WTC11 (cell line): Measurements from ENCODE around the gene CDC25B. TPM values are rescaled to one million over a fixed set of nuclear protein-coding genes. Genes with fewer than 3 reads are reported as not detected.
A peak's percentile ranks its signal among the peaks of the same experiment; 100 is the strongest.

Experiments
- ATAC-seq: fragments of 200-7000 bp; cut with Tn5 transposase; 2 replicates; pipeline ENCODE4 v1.10.0; 2021; ENCODE audit warnings: mild to moderate bottlenecking, moderate library complexity
- CTCF ChIA-PET: fragments of 300-600 bp; sonication (Branson Sonifier 250); formaldehyde crosslinking; loops from one replicate; lab custom pipeline; 2021; ENCODE audit warnings: antibody characterized with exemption; lab: Charles Lee
- POLR2A ChIA-PET: fragments of 350-600 bp; sonication (Branson Sonifier 250); formaldehyde crosslinking; loops from one replicate; lab custom pipeline; 2021; ENCODE audit warnings: antibody characterized with exemption; lab: Charles Lee
- DNase-seq: peaks from one replicate; pipeline ENCODE4 v3.0.0; 2021; ENCODE audit warnings: low spot score
- H3K27ac Mint-ChIP-seq: 2 replicates; pipeline ENCODE4 v1.8.0; 2021; ENCODE audit warnings: mixed read lengths
- H3K27me3 Mint-ChIP-seq: 2 replicates; pipeline ENCODE4 v1.8.0; 2021; ENCODE audit warnings: low read depth, mild to moderate bottlenecking, moderate library complexity, mixed read lengths
- H3K36me3 Mint-ChIP-seq: 2 replicates; pipeline ENCODE4 v1.8.0; 2021; ENCODE audit warnings: mixed read lengths
- H3K4me1 Mint-ChIP-seq: 2 replicates; pipeline ENCODE4 v1.8.0; 2022; ENCODE audit warnings: mixed read lengths
- H3K4me3 Mint-ChIP-seq: 2 replicates; pipeline ENCODE4 v1.8.0; 2021; ENCODE audit warnings: mild to moderate bottlenecking, moderate library complexity, mixed read lengths
- H3K9me3 Mint-ChIP-seq: 2 replicates; pipeline ENCODE4 v1.8.0; 2021; ENCODE audit warnings: mixed read lengths
- CTCF ChIP-seq: fragments of 200-600 bp; IDR thresholded peaks from 2 replicates; pipeline ENCODE4 v1.8.0; 2022; ENCODE audit warnings: antibody characterized with exemption
- FOXP1 ChIP-seq: sonication (generic); formaldehyde crosslinking; IDR thresholded peaks from 2 replicates; pipeline ENCODE4 v1.8.0; 2022; ENCODE audit warnings: missing genetic modification reagents, mild to moderate bottlenecking, moderate library complexity, borderline replicate concordance
- FOXP4 ChIP-seq: sonication (generic); formaldehyde crosslinking; IDR thresholded peaks from 2 replicates; pipeline ENCODE4 v1.8.0; 2022; ENCODE audit warnings: mild to moderate bottlenecking, missing genetic modification reagents
- GABPB1 ChIP-seq: sonication (generic); formaldehyde crosslinking; IDR thresholded peaks from 2 replicates; pipeline ENCODE4 v1.8.1; 2023; ENCODE audit warnings: mild to moderate bottlenecking, missing genetic modification reagents
- GTF2I ChIP-seq: fragments of 250-450 bp; sonication (Bioruptor Pico); conservative IDR thresholded peaks from 2 replicates; pipeline ENCODE4 v1.4.0; 2021; ENCODE audit warnings: mild to moderate bottlenecking
- HMGA2 ChIP-seq: fragments of 250-450 bp; sonication (Bioruptor Pico); IDR thresholded peaks from 2 replicates; pipeline ENCODE4 v1.4.0; 2021; ENCODE audit warnings: mild to moderate bottlenecking, moderate library complexity
- MYBL2 ChIP-seq: sonication (generic); formaldehyde crosslinking; IDR thresholded peaks from 2 replicates; pipeline ENCODE4 v1.8.1; 2023; ENCODE audit warnings: mild to moderate bottlenecking, moderate library complexity, missing genetic modification reagents
- SMAD4 ChIP-seq: sonication (generic); formaldehyde crosslinking; IDR thresholded peaks from 2 replicates; pipeline ENCODE4 v1.8.0; 2022; ENCODE audit warnings: mild to moderate bottlenecking, missing genetic modification reagents
- TCF7 ChIP-seq: sonication (generic); formaldehyde crosslinking; IDR thresholded peaks from 2 replicates; pipeline ENCODE4 v1.8.0; 2022; ENCODE audit warnings: mild to moderate bottlenecking, low read depth, missing genetic modification reagents, moderate library complexity
- TEAD1 ChIP-seq: sonication (generic); formaldehyde crosslinking; IDR thresholded peaks from 2 replicates; pipeline ENCODE4 v1.8.0; 2022; ENCODE audit warnings: mild to moderate bottlenecking, missing genetic modification reagents
- USF2 ChIP-seq: sonication (generic); formaldehyde crosslinking; IDR thresholded peaks from 2 replicates; pipeline ENCODE4 v1.8.1; 2023; ENCODE audit warnings: mild to moderate bottlenecking, missing genetic modification reagents, moderate library complexity
- ZMAT4 ChIP-seq: fragments of 250-450 bp; sonication (Bioruptor Pico); IDR thresholded peaks from 2 replicates; pipeline ENCODE4 v1.9.0; 2021; ENCODE audit warnings: mild to moderate bottlenecking
- ZNF317 ChIP-seq: sonication (generic); formaldehyde crosslinking; IDR thresholded peaks from 2 replicates; pipeline ENCODE4 v1.8.1; 2023; ENCODE audit warnings: low read depth, mild to moderate bottlenecking, moderate library complexity, missing genetic modification reagents, borderline replicate concordance
- total RNA-seq: library from RNA; stranded (reverse); gene quantifications from 3 replicates; pipeline ENCODE4 v1.2.3, GENCODE V29; 2021
- TF ChIP-seq, protein P1 (sequence below): sonication (generic); formaldehyde crosslinking; IDR thresholded peaks from 2 replicates; pipeline ENCODE4 v1.8.1; 2022; ENCODE audit warnings: mild to moderate bottlenecking, moderate library complexity, missing genetic modification reagents
- TF ChIP-seq, protein P2 (sequence below): sonication (generic); formaldehyde crosslinking; IDR thresholded peaks from 2 replicates; pipeline ENCODE4 v1.8.1; 2023; ENCODE audit warnings: mild to moderate bottlenecking, missing genetic modification reagents, moderate library complexity
- TF ChIP-seq, protein P3 (sequence below): sonication (generic); formaldehyde crosslinking; IDR thresholded peaks from 2 replicates; pipeline ENCODE4 v1.8.1; 2023; ENCODE audit warnings: mild to moderate bottlenecking, missing genetic modification reagents

Gene CDC25B
- total RNA-seq, 1 experiment from 2014 or later, result 37.4 TPM

DNA sequence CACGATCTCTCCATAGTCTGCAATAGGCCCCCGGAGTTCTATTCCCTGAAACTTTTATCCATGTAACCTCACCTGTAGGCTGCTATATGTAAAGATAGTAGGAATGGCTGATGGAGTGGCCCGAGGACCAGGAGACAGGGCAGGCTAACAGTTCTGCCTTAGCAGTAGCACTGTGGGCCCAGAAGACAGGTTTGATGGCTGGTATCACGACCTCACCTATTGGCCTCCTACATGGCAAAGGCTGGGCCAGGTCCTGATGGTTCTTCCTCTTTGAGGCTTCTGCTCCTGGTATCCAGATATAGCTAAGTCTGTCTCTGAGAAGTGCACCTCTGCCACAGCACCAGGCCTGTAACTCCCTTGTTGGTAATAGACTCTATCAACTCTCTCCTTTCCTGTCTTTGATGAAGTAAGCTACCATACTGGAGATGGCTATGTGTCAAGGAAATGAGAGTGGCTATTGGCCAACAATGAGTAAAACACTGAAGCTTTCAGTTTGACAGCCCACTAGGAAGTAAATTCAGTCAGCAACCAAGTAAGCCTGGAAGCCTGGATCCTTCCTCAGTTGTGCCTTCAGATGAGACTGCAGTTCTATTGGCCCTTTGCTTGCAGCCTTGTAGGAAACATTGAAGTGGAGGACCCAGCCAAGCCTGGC, 20.5 kb upstream of the CDC25B start:
- DNase-seq (no peak), ATAC-seq (no peak)
- Mint-ChIP-seq H3K27me3 (peaks cover 65% of the 10 kb centered on the region), H3K9me3 (no peaks in the 10 kb centered on the region), H3K36me3 (no peaks in the 10 kb centered on the region), H3K27ac (no peak overlapping the region)
- POLR2A ChIA-PET, result no interaction called here
- no peak for TF ChIP-seq FOXP1
- no peak for TF ChIP-seq HMGA2 (CRISPR knock-in tag)
- no peak for TF ChIP-seq MYBL2 (CRISPR knock-in tag)
- TF ChIP-seq, protein P1, sequence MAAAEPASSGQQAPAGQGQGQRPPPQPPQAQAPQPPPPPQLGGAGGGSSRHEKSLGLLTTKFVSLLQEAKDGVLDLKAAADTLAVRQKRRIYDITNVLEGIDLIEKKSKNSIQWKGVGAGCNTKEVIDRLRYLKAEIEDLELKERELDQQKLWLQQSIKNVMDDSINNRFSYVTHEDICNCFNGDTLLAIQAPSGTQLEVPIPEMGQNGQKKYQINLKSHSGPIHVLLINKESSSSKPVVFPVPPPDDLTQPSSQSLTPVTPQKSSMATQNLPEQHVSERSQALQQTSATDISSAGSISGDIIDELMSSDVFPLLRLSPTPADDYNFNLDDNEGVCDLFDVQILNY, result no peak
- TF ChIP-seq ZMAT4 (CRISPR knock-in tag), result no peak
- TF ChIP-seq, protein P2, sequence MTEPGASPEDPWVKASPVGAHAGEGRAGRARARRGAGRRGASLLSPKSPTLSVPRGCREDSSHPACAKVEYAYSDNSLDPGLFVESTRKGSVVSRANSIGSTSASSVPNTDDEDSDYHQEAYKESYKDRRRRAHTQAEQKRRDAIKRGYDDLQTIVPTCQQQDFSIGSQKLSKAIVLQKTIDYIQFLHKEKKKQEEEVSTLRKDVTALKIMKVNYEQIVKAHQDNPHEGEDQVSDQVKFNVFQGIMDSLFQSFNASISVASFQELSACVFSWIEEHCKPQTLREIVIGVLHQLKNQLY (CRISPR knock-in tag), result no peak
- no peak for TF ChIP-seq TCF7
- no peak for TF ChIP-seq GABPB1 (CRISPR knock-in tag)
- TF ChIP-seq, protein P3, sequence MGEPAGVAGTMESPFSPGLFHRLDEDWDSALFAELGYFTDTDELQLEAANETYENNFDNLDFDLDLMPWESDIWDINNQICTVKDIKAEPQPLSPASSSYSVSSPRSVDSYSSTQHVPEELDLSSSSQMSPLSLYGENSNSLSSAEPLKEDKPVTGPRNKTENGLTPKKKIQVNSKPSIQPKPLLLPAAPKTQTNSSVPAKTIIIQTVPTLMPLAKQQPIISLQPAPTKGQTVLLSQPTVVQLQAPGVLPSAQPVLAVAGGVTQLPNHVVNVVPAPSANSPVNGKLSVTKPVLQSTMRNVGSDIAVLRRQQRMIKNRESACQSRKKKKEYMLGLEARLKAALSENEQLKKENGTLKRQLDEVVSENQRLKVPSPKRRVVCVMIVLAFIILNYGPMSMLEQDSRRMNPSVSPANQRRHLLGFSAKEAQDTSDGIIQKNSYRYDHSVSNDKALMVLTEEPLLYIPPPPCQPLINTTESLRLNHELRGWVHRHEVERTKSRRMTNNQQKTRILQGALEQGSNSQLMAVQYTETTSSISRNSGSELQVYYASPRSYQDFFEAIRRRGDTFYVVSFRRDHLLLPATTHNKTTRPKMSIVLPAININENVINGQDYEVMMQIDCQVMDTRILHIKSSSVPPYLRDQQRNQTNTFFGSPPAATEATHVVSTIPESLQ, result no peak
- no peak for TF ChIP-seq CTCF
- no peak for TF ChIP-seq GTF2I (CRISPR knock-in tag)
- TF ChIP-seq ZNF317, result no peak
- TF ChIP-seq, all 79 proteins: peak for 0
- H3K4me3 Mint-ChIP-seq, result no peak overlapping the region
- H3K4me1 Mint-ChIP-seq, result peaks cover 16% of the 10 kb centered on the region
- CTCF ChIA-PET, result interaction anchor here (0.6 to 1.4 kb wide), 3 partner anchors 10 to 1312 kb away, joined by 3 to 4 read pairs (median 4); partner anchors contain the start of genes AP5S1 and CENPB

DNA sequence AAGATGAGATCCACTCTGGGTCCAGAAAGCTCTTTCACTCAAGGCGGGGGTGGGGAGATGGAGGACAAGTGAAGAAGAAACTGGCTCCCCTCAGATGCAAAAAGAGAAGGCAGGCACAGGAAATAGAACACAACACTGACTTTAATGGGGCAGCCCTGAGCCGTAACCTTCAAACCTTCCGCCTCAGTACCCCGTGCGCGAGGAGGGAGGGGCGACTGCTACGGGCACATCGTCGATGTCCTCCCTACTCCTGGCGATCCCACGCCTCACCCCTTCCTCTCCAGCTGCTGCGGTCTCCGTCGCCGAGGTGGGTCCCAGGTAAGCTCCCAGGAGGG, 18.8 kb upstream of the CDC25B start:
- TF ChIP-seq USF2 (CRISPR knock-in tag) (peak; percentile 5; the same call in 1 of the 2 replicates), FOXP4 (peak; percentile 21; the same call in 1 of the 2 replicates), SMAD4 (CRISPR knock-in tag) (no peak), GABPB1 (CRISPR knock-in tag) (no peak), TEAD1 (CRISPR knock-in tag) (0 out of 2 replicates have a peak, but pooled peaks have one; percentile 24)
- TF ChIP-seq, protein P1, result peak; percentile 64
- Mint-ChIP-seq H3K27ac (no peak overlapping the region), H3K27me3 (peaks cover 62% of the 10 kb centered on the region), H3K4me3 (peak overlapping the region; percentile 79), H3K4me1 (peaks cover 25% of the 10 kb centered on the region), H3K36me3 (no peaks in the 10 kb centered on the region), H3K9me3 (no peaks in the 10 kb centered on the region)
- CTCF ChIA-PET, result interaction anchor here (1.0 to 3.3 kb wide), 15 partner anchors 9 to 107 kb away, joined by 3 to 27 read pairs (median 7); partner anchors contain the start of genes ADAM33, ADISSP, AP5S1 and CENPB
- DNase-seq (no peak), ATAC-seq (peak; percentile 31)
- POLR2A ChIA-PET, result interaction anchor here (0.6 to 2.1 kb wide), 4 partner anchors 9 to 1802 kb away, joined by 3 to 14 read pairs (median 4); partner anchors contain the start of genes ADISSP and AP5S1
